ENCODE data around the gene MYBPC1. TPM values are rescaled to one million over a fixed set of nuclear protein-coding genes. Genes with fewer than 3 reads are reported as not detected.

MYBPC1 gene
- total and polyA plus RNA-seq, 12 donors = 0.14 to 9.3 (median 0.66) TPM; not detected in 5

GRCh38 chr12:101563212-101563611 is 31.6 kb upstream of the MYBPC1 start:
- H3K4me1 ChIP-seq (replicated peaks in 1 of 2) = no peaks in the 10 kb centered on the region
- no peak for TF ChIP-seq CTCF (IDR thresholded peaks at IDR 0.05)
- TF ChIP-seq POLR2A (IDR thresholded peaks at IDR 0.05) = no peak
- intact Hi-C loops (cut with DNase I) = no loop called here
- no peaks in the 10 kb centered on the region for H3K27me3 ChIP-seq
- no peaks in the 10 kb centered on the region for H3K36me3 ChIP-seq (replicated peaks in 1 of 2)
- H3K27ac ChIP-seq = no peak overlapping the region
- H3K4me3 ChIP-seq = no peak overlapping the region
- WGBS, 4 donors = 42 to 61% (median 57%) methylated on average over 1 of the region's 1 CpG
- no peaks in the 10 kb centered on the region for H3K9me3 ChIP-seq (replicated peaks in 1 of 3)
- DNase-seq = no peak

GRCh38 chr12:101564912-101565311 is 29.9 kb upstream of the MYBPC1 start:
- H3K27ac ChIP-seq = no peak overlapping the region
- no peaks in the 10 kb centered on the region for H3K4me1 ChIP-seq (replicated peaks in 1 of 2)
- peaks cover 4% of the 10 kb centered on the region for H3K27me3 ChIP-seq
- intact Hi-C loops (cut with DNase I) = no loop called here
- no peak for DNase-seq
- no peaks in the 10 kb centered on the region for H3K9me3 ChIP-seq (replicated peaks in 1 of 3)
- no peak overlapping the region for H3K4me3 ChIP-seq
- TF ChIP-seq POLR2A (IDR thresholded peaks at IDR 0.05) (no peak), CTCF (IDR thresholded peaks at IDR 0.05) (no peak)
- 24 to 38% (median 32%) methylated on average over 2 of the region's 2 CpGs for WGBS, 4 donors
- H3K36me3 ChIP-seq (replicated peaks in 1 of 2) = no peaks in the 10 kb centered on the region

GRCh38 chr12:101566318-101566717 is 28.5 kb upstream of the MYBPC1 start:
- no peak overlapping the region for H3K4me3 ChIP-seq
- TF ChIP-seq POLR2A (IDR thresholded peaks at IDR 0.05) (no peak), CTCF (IDR thresholded peaks at IDR 0.05) (no peak)
- H3K36me3 ChIP-seq (replicated peaks in 1 of 2) = no peaks in the 10 kb centered on the region
- DNase-seq = no peak
- H3K27ac ChIP-seq = no peak overlapping the region
- no peaks in the 10 kb centered on the region for H3K4me1 ChIP-seq (replicated peaks in 1 of 2)
- peaks cover 4% of the 10 kb centered on the region for H3K27me3 ChIP-seq
- H3K9me3 ChIP-seq (replicated peaks in 1 of 3) = no peaks in the 10 kb centered on the region
- 47 to 62% (median 53%) methylated on average over 4 of the region's 4 CpGs for WGBS, 4 donors
- intact Hi-C loops (cut with DNase I) = no loop called here

GRCh38 chr12:101567918-101568317 is 26.9 kb upstream of the MYBPC1 start:
- TF ChIP-seq POLR2A (IDR thresholded peaks at IDR 0.05) (no peak), CTCF (IDR thresholded peaks at IDR 0.05) (no peak)
- no peaks in the 10 kb centered on the region for H3K4me1 ChIP-seq (replicated peaks in 1 of 2)
- no peak for DNase-seq
- WGBS, 4 donors = 62 to 77% (median 70%) methylated on average over 4 of the region's 4 CpGs
- H3K9me3 ChIP-seq (replicated peaks in 1 of 3) = no peaks in the 10 kb centered on the region
- peaks cover 4% of the 10 kb centered on the region for H3K27me3 ChIP-seq
- intact Hi-C loops (cut with DNase I) = no loop called here
- no peak overlapping the region for H3K27ac ChIP-seq
- no peaks in the 10 kb centered on the region for H3K36me3 ChIP-seq (replicated peaks in 1 of 2)
- no peak overlapping the region for H3K4me3 ChIP-seq

All from adrenal gland (tissue), 12 donors.